ENCODE results near the gene SLC20A1.

- TF ChIP-seq CTCF (IDR thresholded peaks at IDR 0.05): no peak
- no peak for TF ChIP-seq POLR2A (IDR thresholded peaks at IDR 0.05)
Measured at GRCh38 chr2:112699984-112700667, 54.4 kb downstream of the SLC20A1 start.

Measured in heart left ventricle (tissue), 13 donors.